Esophagus squamous epithelium (tissue), 5 donors: ENCODE measurements around the gene RNF149. TPM values are rescaled to one million over a fixed set of nuclear protein-coding genes. Genes with fewer than 3 reads are reported as not detected.

Experiments
- DNase-seq: peaks from one replicate; lab custom pipeline; 2025; lab: John Stamatoyannopoulos, UW
- H3K27ac ChIP-seq, 4 donors: fragments of 200-600 bp; sonication (generic); one replicate each; pipeline ENCODE4 v1.5.1; 2016 to 2019; ENCODE audit warnings: mild to moderate bottlenecking in 1 of 4
- H3K27me3 ChIP-seq, 4 donors: fragments of 200-600 bp; sonication (generic); 1 replicate in 3 of 4; 2 replicates in 1 of 4; pipeline versions ENCODE4 v1.5.1 to v1.6.0; 2017 to 2021; ENCODE audit warnings: antibody characterized with exemption in 1 of 4
- H3K36me3 ChIP-seq, 3 donors: fragments of 200-600 bp; sonication (generic); one replicate each; pipeline ENCODE4 v1.5.1; 2016 to 2019
- H3K4me1 ChIP-seq, 3 donors: fragments of 200-600 bp; sonication (generic); one replicate each; pipeline ENCODE4 v1.5.1; 2017 to 2019
- H3K4me3 ChIP-seq, 4 donors: fragments of 200-600 bp; sonication (generic); 1 replicate in 3 of 4; 2 replicates in 1 of 4; pipeline ENCODE4 v1.5.1; 2016 to 2019; ENCODE audit warnings: mild to moderate bottlenecking in 2 of 4, moderate library complexity in 1 of 4
- H3K9me3 ChIP-seq, 3 donors: fragments of 200-600 bp; sonication (generic); one replicate each; pipeline ENCODE4 v1.5.1; 2016 to 2019
- CTCF ChIP-seq, 6 experiments: fragments of 450-650 bp in 4 of 6; fragments of 200-600 bp in 2 of 6; sonication (generic) in 2 of 6; IDR thresholded peaks; one replicate each; pipeline ENCODE4 v1.5.1; 2016 to 2019; ENCODE audit warnings: antibody characterized with exemption in 6 of 6, mild to moderate bottlenecking in 4 of 6, moderate library complexity in 4 of 6
- POLR2A ChIP-seq, 4 donors: fragments of 450-650 bp; IDR thresholded peaks; one replicate each; pipeline ENCODE4 v1.6.1; 2017; ENCODE audit warnings: antibody characterized with exemption in 4 of 4, mild to moderate bottlenecking in 4 of 4, moderate library complexity in 3 of 4
- WGBS, 2 donors: methylation state at CpG; one replicate each; pipeline ENCODE4 v1.1.5; 2018; 5-methylcytosine and 5-hydroxymethylcytosine counted together
- intact Hi-C: fragments of 100-400 bp; cut with DNase I; formaldehyde crosslinking; loops from one replicate; pipeline ENCODE4 v1.15.0; 2022
- total RNA-seq, 4 donors: library from RNA; depleted of rRNA; stranded (reverse); fragments of >200 nt; gene quantifications; one replicate each; pipeline ENCODE4 v1.1.0, GENCODE V29; 2016
- donor health status: DM: yes; HTN: yes; CAD: no.

RNF149 gene
- total RNA-seq, 4 donors from 2014 or later: 80.3 to 117 (median 110) TPM

- H3K4me1 ChIP-seq: peaks cover 20 to 61% (median 37%) of the 10 kb centered on the region in 3 donors
- intact Hi-C loops: loop anchor here (10.0 kb wide), 1 partner anchor 49 kb away; the partner anchor contains the start of gene RNF149
These were observed 53.0 kb downstream of the RNF149 start for GRCh38 chr2:101255501-101255900.

GRCh38 chr2:101253703-101254450 is 54.6 kb downstream of the RNF149 start:
- Histone ChIP-seq H3K9me3 (no peaks in the 10 kb centered on the region), H3K27ac (peak overlapping the region; percentile 93 to 99 (median 98)), H3K4me1 (peaks cover 20 to 61% (median 37%) of the 10 kb centered on the region in 3 donors), H3K27me3 (no peaks in the 10 kb centered on the region), H3K36me3 (peaks cover 0 to 14% (median 0%) of the 10 kb centered on the region in 3 donors), H3K4me3 (peak overlapping the region; percentile 91 to 99 (median 98))
- intact Hi-C loops: loop anchor here (10.0 kb wide), 1 partner anchor 51 kb away; the partner anchor contains the start of gene RNF149
- WGBS, 2 donors: 17 to 19% methylated on average over 17 of the region's 17 CpGs
- no peak for DNase-seq
- TF ChIP-seq CTCF (IDR thresholded peaks at IDR 0.05): no peak

More at GRCh38 chr2:101255501-101255900, 53.0 kb downstream of the RNF149 start:
- H3K36me3 ChIP-seq: peaks cover 0 to 30% (median 4%) of the 10 kb centered on the region in 3 donors
- no peak for DNase-seq
- WGBS, 2 donors: 69 to 83% methylated on average over 3 of the region's 3 CpGs
- no peak overlapping the region for H3K4me3 ChIP-seq
- H3K9me3 ChIP-seq: no peaks in the 10 kb centered on the region
- TF ChIP-seq CTCF (IDR thresholded peaks at IDR 0.05): no peak
- TF ChIP-seq POLR2A (IDR thresholded peaks at IDR 0.05): no peak
- no peaks in the 10 kb centered on the region for H3K27me3 ChIP-seq
- H3K27ac ChIP-seq: peak overlapping the region in 2 of 4 donors; percentile 19 to 43

GRCh38 chr2:101253013-101253702 is 55.3 kb downstream of the RNF149 start:
- 0 to 1% methylated on average over 15 to 29 of the region's 65 CpGs for WGBS, 2 donors
- Histone ChIP-seq H3K4me3 (peak overlapping the region; percentile 91 to 99 (median 98)), H3K27me3 (no peaks in the 10 kb centered on the region), H3K27ac (peak overlapping the region; percentile 93 to 99 (median 98)), H3K9me3 (no peaks in the 10 kb centered on the region), H3K36me3 (peaks cover 0 to 7% (median 0%) of the 10 kb centered on the region in 3 donors), H3K4me1 (peaks cover 20 to 61% (median 37%) of the 10 kb centered on the region in 3 donors)
- peak; percentile 22 for DNase-seq
- intact Hi-C loops: loop anchor here (10.0 kb wide), 1 partner anchor 52 kb away; the partner anchor contains the start of gene RNF149
- TF ChIP-seq POLR2A (IDR thresholded peaks at IDR 0.05): no peak
- no peak for TF ChIP-seq CTCF (IDR thresholded peaks at IDR 0.05)

- TF ChIP-seq CTCF (IDR thresholded peaks at IDR 0.05) (peak in 1 of 6 experiments; percentile 23), POLR2A (IDR thresholded peaks at IDR 0.05) (peak in 3 of 4 donors; percentile 79 to 92 (median 82))
- peak; percentile 92 for DNase-seq
- no peaks in the 10 kb centered on the region for H3K27me3 ChIP-seq
- peak within 1 kb of the TSS; percentile 91 to 99 (median 98) for H3K4me3 ChIP-seq
- peaks cover 20 to 54% (median 37%) of the 10 kb centered on the region in 3 donors for H3K4me1 ChIP-seq
- H3K9me3 ChIP-seq: no peaks in the 10 kb centered on the region
- WGBS, 2 donors: 0 to 1% methylated on average over 8 to 15 of the region's 63 CpGs
- peaks cover 0 to under 1% (median 0%) of the 10 kb centered on the region in 3 donors for H3K36me3 ChIP-seq
- peak within 1 kb of the TSS; percentile 93 to 99 (median 98) for H3K27ac ChIP-seq
- intact Hi-C loops: loop anchor here (10.0 kb wide), 1 partner anchor 52 kb away; the partner anchor contains the start of gene RNF149
These were observed 56.0 kb downstream of the RNF149 start, which contains the start of gene CNOT11 for GRCh38 chr2:101252408-101253012. Gene CNOT11, plus strand, starts transcription at chr2:101252886. Its CDS starts 79 bp downstream, at chr2:101252965.
